Adipose tissue (tissue), 3 donors: Measurements from ENCODE around the gene MORN3. TPM values are rescaled to one million over a fixed set of nuclear protein-coding genes. Genes with fewer than 3 reads are reported as not detected.

Experiments
- H3K27ac ChIP-seq: one replicate; pipeline ENCODE4 v1.5.1; 2013; ENCODE audit warnings: low read depth, low read length
- WGBS, 3 donors: extraction: QIAGEN DNeasy Blood & Tissue Kit; methylation state at CpG; one replicate each; pipeline ENCODE4 v1.1.7; 2013; 5-methylcytosine and 5-hydroxymethylcytosine counted together
- polyA plus RNA-seq, 3 donors: library from polyadenylated mRNA; stranded (reverse); fragments of 200-250 nt; gene quantifications; one replicate each; pipeline ENCODE4 v1.2.3, GENCODE V29; 2013
- donor health status: healthy with polysubstance abuse.
- donor health status: Bipolar disorder and iron deficiency.
- donor health status: healthy.

The MORN3 gene
- polyA plus RNA-seq, 3 donors: 0.15 to 0.39 (median 0.34) TPM

- 72 to 76% (median 76%) methylated on average over 8 of the region's 8 CpGs for WGBS, 3 donors
- no peak overlapping the region for H3K27ac ChIP-seq
Measured at GRCh38 chr12:121620333-121620891, 49.0 kb downstream of the MORN3 start.

- WGBS, 3 donors: 76 to 87% (median 83%) methylated on average over 5 of the region's 5 CpGs
- H3K27ac ChIP-seq: no peak overlapping the region
Measured at GRCh38 chr12:121618659-121619233, 50.7 kb downstream of the MORN3 start.

- 61 to 86% (median 74%) methylated on average over 9 of the region's 9 CpGs for whole genome bisulfite sequencing, 3 donors
Measured at GRCh38 chr12:121614872-121615467, 54.5 kb downstream of the MORN3 start.

GRCh38 chr12:121613462-121613861, 56.0 kb downstream of the MORN3 start:
- no peak overlapping the region for H3K27ac ChIP-seq
- WGBS, 3 donors: 91 to 96% (median 93%) methylated on average over 7 of the region's 7 CpGs

More at GRCh38 chr12:121614872-121615467, 54.5 kb downstream of the MORN3 start:
- no peak overlapping the region for H3K27ac ChIP-seq

- H3K27ac ChIP-seq: no peak overlapping the region
- 85 to 91% (median 88%) methylated on average over 2 of the region's 2 CpGs for WGBS, 3 donors
Measured at GRCh38 chr12:121611306-121611705, 58.1 kb downstream of the MORN3 start.

- 33 to 48% (median 38%) methylated on average over 11 of the region's 11 CpGs for WGBS, 3 donors
- no peak overlapping the region for H3K27ac ChIP-seq
Measured at GRCh38 chr12:121610239-121611149, 59.0 kb downstream of the MORN3 start.

- 88 to 93% (median 93%) methylated on average over 6 of the region's 6 CpGs for WGBS, 3 donors
- no peak overlapping the region for H3K27ac ChIP-seq
Measured at GRCh38 chr12:121608301-121608700, 61.2 kb downstream of the MORN3 start.

- 96 to 97% (median 97%) methylated on average over 6 of the region's 6 CpGs for WGBS, 3 donors
- no peak overlapping the region for H3K27ac ChIP-seq
Measured at GRCh38 chr12:121603581-121603980, 65.9 kb downstream of the MORN3 start.

- WGBS, 3 donors: 84 to 95% (median 90%) methylated on average over 6 of the region's 6 CpGs
- H3K27ac ChIP-seq: no peak overlapping the region
Measured at GRCh38 chr12:121602766-121603165, 66.7 kb downstream of the MORN3 start.

GRCh38 chr12:121600702-121601336, 68.6 kb downstream of the MORN3 start:
- no peak overlapping the region for H3K27ac ChIP-seq
- 26 to 78% (median 60%) methylated on average over 6 of the region's 6 CpGs for WGBS, 3 donors

Other genes with a start within 250 kb of the MORN3 start
- 1 to 10 TPM; 6.1 to 9.8 (median 9.3) TPM for gene KDM2B, start 88.6 kb downstream of the MORN3 start, polyA plus RNA-seq
- 10 to 100 TPM in 2 of 3 donors, 1 to 10 TPM in 1; 9.1 to 14.5 (median 13.9) TPM for gene ORAI1, start 43.1 kb downstream of the MORN3 start, polyA plus RNA-seq
- 10 to 100 TPM in 1 of 3 donors, 1 to 10 TPM in 2; 6.1 to 10.6 (median 8.3) TPM for gene TMEM120B, start 43.1 kb upstream of the MORN3 start, polyA plus RNA-seq
- gene RHOF, start 124.0 kb upstream of the MORN3 start, polyA plus RNA-seq: 1 to 10 TPM; 2.3 to 4.3 (median 3.3) TPM
- 10 to 100 TPM in 2 of 3 donors, 1 to 10 TPM in 1; 5.7 to 11.1 (median 10.6) TPM for gene SETD1B, start 134.4 kb upstream of the MORN3 start, polyA plus RNA-seq
- gene HPD, start 189.2 kb upstream of the MORN3 start, polyA plus RNA-seq: 1 to 10 TPM in 2 of 3 donors, under 1 TPM in 1; 0.91 to 4.5 (median 3.5) TPM
- 10 to 100 TPM; 68.6 to 95.9 (median 77.6) TPM for gene PSMD9, start 219.1 kb upstream of the MORN3 start, polyA plus RNA-seq
- 1 to 10 TPM in 1 of 3 donors, under 1 TPM in 2; 0.46 to 1.2 (median 0.79) TPM for gene CFAP251, start 248.9 kb upstream of the MORN3 start, polyA plus RNA-seq